ENCODE measurements around the gene IGSF9B. TPM values are rescaled to one million over a fixed set of nuclear protein-coding genes. Genes with fewer than 3 reads are reported as not detected.

Gene IGSF9B
- total RNA-seq, 1 donor from 2014 or later, result 0.17 TPM

DNA sequence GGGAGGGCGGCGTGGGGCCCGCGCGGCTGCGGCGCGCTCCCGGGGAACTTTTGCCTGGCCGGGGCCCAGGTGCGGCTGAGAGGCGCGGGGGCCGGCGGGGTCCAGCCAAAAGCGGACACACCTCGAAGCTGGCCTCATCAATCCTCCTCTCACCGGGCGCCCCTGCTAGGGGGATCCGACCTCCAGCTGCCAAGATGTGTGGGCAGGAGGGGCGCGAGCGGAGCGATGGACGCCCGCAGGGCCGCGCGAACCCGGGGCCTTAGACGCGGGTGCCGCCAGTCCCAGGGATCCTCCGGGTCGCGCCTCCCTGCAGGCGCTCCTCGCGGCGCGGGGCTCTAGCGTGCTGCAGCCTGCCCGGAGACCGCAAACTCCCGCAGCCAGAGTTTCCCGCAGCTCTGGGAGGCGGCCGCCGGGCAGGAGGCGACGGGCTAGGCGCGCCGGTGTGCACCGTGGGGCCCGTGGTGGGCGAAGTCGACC, 785 bp downstream of the IGSF9B start:
- DNase-seq, result no peak

DNA sequence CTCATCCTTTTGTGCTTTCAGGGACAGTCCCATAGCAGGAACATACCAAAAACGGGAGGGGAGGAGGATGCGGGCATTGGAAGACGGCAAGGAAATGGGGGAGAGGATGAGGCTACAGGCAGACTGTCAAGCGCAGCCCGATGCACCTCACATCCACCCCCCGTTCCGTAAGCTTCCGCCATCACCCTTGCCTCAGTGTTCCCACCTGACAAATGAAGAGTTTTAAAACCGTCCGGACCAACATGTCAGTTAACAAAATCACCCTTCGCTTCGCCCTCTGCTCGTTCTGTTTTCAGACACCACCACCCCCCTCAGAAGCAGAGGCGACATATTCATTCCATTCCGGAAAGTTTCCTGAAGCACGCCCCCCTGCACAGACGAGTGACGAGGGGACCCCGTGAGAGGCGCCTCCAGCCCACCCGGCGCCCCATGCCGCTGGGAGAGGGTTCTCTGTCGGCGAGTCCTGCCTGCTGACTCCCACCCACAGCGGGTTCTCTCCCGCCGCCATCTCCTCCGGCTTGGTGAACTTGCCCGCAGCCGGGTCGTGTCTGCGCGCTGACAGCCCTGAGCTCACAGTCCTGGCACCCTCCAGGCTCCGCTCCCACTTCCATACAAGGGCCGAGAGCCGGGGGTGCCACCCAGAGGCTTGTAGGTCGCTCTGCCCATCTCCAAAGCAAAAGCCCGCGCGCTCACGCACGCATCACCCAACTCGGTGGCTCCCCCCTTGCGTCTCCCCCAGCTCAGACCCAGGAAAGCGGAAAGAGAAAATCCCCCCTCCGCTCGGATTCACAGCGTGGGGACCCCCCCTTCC, 1.5 kb downstream of the IGSF9B start:
- no peak for DNase-seq

DNA sequence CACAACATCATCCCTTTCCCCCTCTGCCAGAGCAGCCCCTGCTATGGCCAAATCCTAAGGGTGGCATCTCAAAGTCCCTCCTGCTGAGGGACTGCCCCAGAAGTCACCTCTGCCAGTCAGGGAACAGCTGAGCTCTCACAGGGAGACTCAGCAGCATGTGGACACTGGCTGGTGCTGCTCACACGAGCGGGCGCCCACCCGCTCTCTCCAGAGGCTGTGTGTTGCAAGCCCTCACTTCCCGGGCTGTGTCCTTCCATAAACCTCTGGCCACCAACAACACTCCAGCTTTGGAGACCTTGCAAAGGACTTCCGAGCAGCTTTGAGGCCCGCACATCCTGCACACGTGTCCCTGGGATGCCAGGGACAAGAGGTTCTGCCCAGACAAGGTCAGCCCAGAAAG, 2.8 kb downstream of the IGSF9B start:
- no peak for DNase-seq

DNA sequence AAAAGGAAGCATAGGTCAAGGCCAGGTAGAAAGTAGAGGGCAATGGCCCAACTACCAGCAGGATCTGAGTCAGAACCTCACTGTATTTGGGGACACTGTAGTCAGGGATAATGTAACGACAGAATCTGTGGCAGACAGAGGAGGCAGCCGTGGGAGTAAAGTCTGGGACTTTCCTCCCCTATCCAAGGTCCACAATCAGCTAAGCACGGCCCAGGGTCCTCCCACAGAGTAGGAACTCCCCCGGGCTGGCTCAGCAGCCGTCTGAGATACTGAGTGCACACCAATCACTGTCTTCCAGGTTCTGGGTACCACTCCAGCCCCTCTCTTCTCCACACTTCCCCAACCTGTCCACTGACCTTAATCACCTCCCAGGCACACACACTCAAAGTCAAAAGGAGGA, 3.2 kb downstream of the IGSF9B start:
- DNase-seq, result no peak

GRCh38 chr11:133952199-133953190, 4.3 kb downstream of the IGSF9B start:
- no peak for DNase-seq

- DNase-seq, result no peak
These were observed 5.2 kb downstream of the IGSF9B start for GRCh38 chr11:133951327-133952198.

- DNase-seq, result no peak
These were observed 5.9 kb downstream of the IGSF9B start for GRCh38 chr11:133950874-133951326.

DNA sequence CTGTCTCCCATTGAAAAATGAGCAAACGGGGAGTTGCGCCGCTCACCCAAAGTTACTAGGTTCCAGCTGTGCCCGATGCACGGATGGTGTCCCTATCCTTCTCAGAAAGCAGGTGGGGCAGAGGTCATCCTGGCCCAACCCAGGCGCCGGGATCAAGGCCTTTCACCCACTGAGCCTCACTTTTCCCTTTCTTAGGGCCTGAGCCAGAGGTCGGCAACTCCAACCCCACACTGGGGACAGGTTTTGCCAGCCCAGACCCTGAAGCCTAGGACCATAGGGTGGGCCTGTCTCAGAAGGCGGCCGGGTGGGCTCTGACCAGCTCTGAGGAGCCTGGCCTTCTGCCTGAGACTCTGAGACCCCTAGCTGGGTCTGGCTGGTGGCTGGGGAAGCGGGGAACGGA, 6.3 kb downstream of the IGSF9B start:
- no peak for DNase-seq

GRCh38 chr11:133949129-133949528, 7.6 kb downstream of the IGSF9B start:
- DNase-seq, result no peak

DNA sequence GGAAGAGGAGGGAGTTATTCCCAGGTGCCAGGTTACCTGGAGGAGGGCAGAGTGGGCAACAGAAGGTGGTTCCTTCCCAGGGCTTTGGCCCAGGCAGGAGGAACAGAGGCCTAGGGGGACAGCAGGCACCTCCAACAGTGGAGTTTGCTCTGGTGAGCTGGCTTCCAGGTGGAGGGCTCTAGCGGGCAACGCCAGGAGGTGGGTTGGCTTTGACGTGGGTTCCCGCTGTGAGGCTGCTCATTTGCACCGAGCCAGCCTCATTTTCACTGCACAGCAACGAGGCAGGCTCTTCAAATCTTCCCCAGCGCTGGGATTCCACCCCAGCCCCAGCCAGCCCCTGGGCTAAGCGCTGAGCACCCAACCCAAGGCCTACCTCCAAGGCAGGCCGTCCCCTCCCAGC, 8.1 kb downstream of the IGSF9B start:
- DNase-seq, result no peak

- peak; percentile 51 for DNase-seq
These were observed 9.4 kb downstream of the IGSF9B start for GRCh38 chr11:133947321-133947756.

- no peak for DNase-seq
These were observed 10.0 kb downstream of the IGSF9B start for GRCh38 chr11:133946541-133947318.

- no peak for DNase-seq
These were observed 10.7 kb downstream of the IGSF9B start for GRCh38 chr11:133946051-133946450.

DNA sequence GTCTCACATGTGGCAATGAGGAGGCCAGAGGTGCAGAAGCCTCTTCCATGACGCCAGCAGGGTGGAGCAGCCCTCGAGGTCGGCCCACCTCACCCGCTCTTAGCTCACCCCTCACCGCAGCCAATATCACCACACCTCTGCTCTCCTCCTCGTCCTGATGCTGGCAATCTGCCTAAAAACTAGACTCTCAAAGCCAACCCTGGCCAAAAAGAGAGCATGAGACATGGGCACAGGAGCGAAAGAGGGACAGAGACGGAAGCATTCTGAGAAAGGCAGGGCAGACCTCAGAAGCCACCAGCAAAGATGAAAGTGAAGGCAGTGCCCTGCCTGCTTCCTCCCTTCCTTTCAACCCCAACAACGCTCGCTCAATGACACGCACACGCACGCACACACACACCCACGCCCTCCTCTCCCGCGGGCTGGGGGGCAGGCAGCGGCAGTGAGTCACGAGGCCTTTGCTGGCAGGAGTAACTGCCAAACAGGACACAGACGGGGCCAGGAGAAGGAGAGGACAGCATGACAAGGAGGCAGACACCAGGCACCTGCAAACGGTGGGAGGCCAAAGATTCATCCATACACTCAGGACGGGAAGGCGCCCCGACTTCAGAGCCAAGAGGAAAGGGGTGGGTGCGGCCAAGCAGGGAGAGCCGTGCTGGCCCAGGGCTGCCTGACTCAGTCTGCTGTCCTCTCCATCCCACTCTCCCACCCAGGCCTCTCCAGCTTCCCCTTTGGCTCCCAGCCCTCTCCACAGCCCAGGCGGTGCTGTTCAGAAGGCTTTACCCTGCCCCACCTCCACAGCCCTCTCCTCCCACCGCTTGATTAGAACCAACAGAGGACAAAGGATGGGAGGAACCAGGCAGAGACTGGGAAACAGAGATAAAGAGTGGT, 11.4 kb downstream of the IGSF9B start:
- DNase-seq, result peak; percentile 38

DNA sequence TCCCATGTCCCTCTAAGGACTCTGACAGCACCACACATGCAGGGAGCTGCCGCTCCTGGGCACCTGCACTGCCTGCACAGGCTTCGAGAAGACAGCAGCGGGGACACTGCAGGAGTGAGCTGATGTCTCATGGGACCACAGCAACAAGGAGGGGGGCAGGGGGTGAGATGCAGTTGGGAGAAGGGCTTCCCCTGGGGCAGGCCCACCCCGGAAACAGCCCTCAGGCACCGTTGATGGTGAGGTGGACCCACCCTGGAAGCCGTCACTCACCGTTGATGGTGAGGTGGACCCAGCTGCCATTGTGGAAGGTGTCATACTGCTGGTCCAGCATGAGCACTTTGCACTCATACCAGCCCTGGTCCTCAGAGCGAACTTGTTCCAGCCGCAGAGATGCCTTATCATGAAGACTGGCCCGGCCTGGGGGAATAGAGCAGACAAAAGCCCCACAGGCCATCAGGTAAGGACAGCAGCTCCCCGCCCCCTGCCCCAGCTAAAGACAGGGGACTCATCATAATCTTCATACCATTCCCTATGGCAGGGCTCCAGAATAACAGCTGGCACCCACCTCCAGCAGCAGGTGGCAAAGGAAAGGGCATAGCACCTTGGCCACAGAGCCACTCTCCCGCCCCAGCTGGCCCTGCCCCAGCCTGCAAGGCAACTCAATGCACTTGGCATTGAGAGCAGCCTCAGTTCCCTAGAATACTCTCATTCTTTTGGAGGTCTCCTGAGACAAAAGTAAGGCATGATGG, 12.6 kb downstream of the IGSF9B start:
- DNase-seq, result no peak

DNA sequence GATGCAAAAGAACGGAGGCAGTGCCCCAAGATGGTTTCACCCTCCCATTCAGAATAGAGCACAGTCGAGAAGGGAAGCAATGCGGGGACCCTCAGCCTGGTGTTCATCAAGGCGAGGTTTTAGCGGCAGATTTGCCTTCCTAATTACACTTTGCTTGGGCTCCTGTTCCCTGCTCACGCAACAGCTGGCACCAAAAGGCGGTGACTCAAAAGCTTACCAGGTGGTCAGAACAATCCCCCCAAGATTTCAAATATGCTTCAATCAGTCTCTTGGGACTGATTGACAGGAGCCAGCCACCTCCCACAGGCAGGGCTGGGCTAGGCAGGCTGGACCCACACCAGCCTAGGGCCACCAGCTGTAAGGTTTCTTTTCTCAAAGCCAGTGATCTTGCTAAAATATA, 14.2 kb downstream of the IGSF9B start:
- no peak for DNase-seq

GRCh38 chr11:133941546-133941945, 15.2 kb downstream of the IGSF9B start:
- DNase-seq, result no peak

DNA sequence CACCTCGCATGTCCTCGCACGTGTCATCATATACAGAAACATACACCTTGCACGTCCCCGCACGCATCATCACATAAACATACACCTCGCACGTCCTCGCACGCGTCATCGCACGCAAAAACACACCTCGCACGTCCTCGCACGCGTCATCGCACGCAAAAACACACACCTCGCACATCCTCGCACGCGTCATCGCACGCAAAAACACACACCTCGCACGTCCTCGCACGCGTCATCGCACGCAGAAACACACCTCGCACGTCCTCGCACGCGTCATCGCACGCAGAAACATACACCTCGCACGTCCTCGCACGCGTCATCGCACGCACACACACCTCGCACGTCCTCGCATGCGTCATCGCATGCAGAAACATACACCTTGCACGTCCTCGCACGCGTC, 16.7 kb downstream of the IGSF9B start:
- no peak for DNase-seq

DNA sequence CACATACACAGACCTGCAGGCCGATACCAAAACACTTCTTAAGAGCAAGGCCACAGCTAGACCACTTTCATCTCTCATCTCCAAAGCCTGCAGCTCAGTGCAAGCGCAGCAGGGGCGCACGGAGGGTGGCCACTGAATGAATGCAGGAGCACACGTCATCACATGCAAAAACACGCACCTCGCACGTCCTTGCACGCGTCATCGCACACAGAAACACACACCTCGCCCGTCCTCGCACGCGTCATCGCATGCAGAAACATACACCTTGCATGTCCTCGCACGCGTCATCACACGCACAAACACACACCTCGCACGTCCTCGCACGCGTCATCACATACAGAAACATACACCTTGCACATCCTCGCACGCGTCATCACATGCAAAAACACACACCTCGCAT, 17.2 kb downstream of the IGSF9B start:
- DNase-seq, result no peak

DNA sequence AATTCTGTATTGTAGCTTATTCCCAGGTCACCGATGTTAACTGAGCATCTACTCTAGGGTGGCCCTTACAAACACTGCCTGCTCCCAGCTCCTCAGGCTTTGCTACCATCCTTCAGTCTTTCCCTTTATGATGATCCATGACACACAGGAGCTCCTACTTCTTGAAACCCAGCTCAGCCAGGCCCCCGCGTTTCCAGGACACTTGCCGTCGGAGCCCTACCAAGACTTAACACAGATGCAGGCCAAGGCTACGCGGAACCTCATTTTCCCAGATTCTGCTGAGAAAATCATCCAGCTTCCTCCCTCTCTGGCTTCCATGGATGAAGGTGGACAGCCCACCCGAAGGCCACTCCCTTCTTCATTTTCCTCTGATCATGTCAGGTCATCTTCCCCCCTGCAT, 18.6 kb downstream of the IGSF9B start:
- DNase-seq, result no peak
